ENCODE results near the gene VGLL4.

- TF ChIP-seq CTCF (conservative IDR thresholded peaks at IDR 0.05; ENCODE audit: low read depth, low read length): no peak
- TF ChIP-seq EZH2 (IDR thresholded peaks at IDR 0.05; ENCODE audit: borderline replicate concordance, low read depth, low read length, poor library complexity, severe bottlenecking): no peak
Observed at GRCh38 chr3:11618904-11619303, 24.8 kb downstream of the VGLL4 start.
